Measurements from ENCODE around the gene BOK.

DNA sequence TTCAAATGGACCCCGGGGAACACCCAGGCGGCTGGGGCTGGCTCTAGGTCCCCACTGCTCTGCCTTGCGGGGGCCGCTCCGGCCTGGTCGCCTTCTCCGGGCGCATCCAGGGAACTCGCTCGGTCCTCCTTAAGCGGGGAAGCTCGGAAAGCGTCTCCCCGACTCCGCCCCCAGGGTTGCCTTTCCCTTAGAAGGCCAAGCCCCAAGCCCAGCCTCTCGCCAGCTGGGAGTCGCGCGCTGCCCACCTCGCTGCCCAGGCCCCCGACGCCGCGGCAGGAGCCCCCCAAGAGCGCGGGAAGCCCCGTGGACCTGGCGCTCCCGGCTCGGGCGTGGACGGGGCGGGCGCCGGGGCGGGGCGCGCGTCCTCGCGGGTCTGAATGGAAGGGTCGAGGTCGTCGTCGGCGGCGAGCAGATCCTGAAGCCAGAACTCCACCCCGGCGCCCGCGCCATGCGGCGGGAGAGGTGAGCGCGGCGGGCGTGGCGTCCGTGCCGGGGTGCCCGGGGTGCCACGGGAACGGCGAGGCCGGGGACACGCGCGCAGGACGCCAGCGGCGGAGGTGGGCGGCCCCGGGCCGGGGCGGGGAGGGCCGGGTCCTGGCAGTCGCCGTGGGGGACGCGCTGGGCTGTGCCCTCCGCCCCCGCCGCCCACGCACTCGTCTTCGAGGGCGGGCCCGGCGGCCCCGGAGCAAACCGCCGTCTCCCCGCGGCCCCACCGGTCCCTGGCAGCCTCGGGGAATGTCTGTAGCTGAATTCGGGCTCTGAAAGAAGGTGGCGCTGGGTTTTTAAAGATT is at the start of gene BOK:
- TF ChIP-seq ZNF274 (IDR thresholded peaks at IDR 0.05; ENCODE audit: insufficient read depth, insufficient read length), result no peak
- TF ChIP-seq, protein P1, sequence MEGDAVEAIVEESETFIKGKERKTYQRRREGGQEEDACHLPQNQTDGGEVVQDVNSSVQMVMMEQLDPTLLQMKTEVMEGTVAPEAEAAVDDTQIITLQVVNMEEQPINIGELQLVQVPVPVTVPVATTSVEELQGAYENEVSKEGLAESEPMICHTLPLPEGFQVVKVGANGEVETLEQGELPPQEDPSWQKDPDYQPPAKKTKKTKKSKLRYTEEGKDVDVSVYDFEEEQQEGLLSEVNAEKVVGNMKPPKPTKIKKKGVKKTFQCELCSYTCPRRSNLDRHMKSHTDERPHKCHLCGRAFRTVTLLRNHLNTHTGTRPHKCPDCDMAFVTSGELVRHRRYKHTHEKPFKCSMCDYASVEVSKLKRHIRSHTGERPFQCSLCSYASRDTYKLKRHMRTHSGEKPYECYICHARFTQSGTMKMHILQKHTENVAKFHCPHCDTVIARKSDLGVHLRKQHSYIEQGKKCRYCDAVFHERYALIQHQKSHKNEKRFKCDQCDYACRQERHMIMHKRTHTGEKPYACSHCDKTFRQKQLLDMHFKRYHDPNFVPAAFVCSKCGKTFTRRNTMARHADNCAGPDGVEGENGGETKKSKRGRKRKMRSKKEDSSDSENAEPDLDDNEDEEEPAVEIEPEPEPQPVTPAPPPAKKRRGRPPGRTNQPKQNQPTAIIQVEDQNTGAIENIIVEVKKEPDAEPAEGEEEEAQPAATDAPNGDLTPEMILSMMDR (IDR thresholded peaks at IDR 0.05 in 2 of 3, conservative IDR thresholded peaks at IDR 0.05 in 1 of 3; ENCODE audit: control insufficient read depth in 2 of 3, extremely low read depth in 1 of 3, insufficient read depth in 1 of 3, low read depth in 3 of 3, low read length in 3 of 3), result no peak
- TF ChIP-seq TCF7 (IDR thresholded peaks at IDR 0.05; ENCODE audit: borderline replicate concordance), result no peak
- TF ChIP-seq SMC3 (IDR thresholded peaks at IDR 0.05; ENCODE audit: borderline replicate concordance, low read length), result no peak
- TF ChIP-seq, protein P2, sequence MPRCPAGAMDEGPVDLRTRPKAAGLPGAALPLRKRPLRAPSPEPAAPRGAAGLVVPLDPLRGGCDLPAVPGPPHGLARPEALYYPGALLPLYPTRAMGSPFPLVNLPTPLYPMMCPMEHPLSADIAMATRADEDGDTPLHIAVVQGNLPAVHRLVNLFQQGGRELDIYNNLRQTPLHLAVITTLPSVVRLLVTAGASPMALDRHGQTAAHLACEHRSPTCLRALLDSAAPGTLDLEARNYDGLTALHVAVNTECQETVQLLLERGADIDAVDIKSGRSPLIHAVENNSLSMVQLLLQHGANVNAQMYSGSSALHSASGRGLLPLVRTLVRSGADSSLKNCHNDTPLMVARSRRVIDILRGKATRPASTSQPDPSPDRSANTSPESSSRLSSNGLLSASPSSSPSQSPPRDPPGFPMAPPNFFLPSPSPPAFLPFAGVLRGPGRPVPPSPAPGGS (IDR thresholded peaks at IDR 0.05; ENCODE audit: borderline replicate concordance, insufficient read depth, low read depth, low read length, poor library complexity, severe bottlenecking), result no peak
- TF ChIP-seq, protein P3, sequence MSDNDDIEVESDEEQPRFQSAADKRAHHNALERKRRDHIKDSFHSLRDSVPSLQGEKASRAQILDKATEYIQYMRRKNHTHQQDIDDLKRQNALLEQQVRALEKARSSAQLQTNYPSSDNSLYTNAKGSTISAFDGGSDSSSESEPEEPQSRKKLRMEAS (IDR thresholded peaks at IDR 0.05; ENCODE audit: low read depth, low read length), result no peak
- no peak for TF ChIP-seq CBFB (IDR thresholded peaks at IDR 0.05; ENCODE audit: low read depth)
- TF ChIP-seq TCF12 (IDR thresholded peaks at IDR 0.05; ENCODE audit: low read depth, low read length), result no peak
- no peak for TF ChIP-seq NFYA (IDR thresholded peaks at IDR 0.05; ENCODE audit: borderline replicate concordance, low read depth, low read length)
- no peak for TF ChIP-seq POLR2AphosphoS5 (IDR thresholded peaks at IDR 0.05; ENCODE audit: low read length)
- TF ChIP-seq POLR2AphosphoS2 (IDR thresholded peaks at IDR 0.05; ENCODE audit: low read depth, low read length), result no peak

All from GM12878 (cell line).